SU-DHL-6 (cell line): ENCODE results near the gene HEXD.

Experiments used
- H2AFZ ChIP-seq: fragments of 200-600 bp; sonication (generic); 2 replicates; pipeline ENCODE4 v1.6.1; 2014; ENCODE audit warnings: low read depth, mild to moderate bottlenecking, moderate library complexity, mixed read lengths, antibody characterized with exemption, low read length; ENCODE audit not compliant: severe bottlenecking
- H3F3A ChIP-seq: fragments of 200-600 bp; shearing (Covaris generic); 2 replicates; pipeline ENCODE4 v1.6.0; 2016; ENCODE audit warnings: antibody characterized with exemption, mild to moderate bottlenecking; ENCODE audit not compliant: insufficient read depth
- H3K27ac ChIP-seq: fragments of 200-600 bp; sonication (generic); 2 replicates; pipeline ENCODE4 v1.5.1; 2016; ENCODE audit warnings: low read depth, mild to moderate bottlenecking, low read length, moderate library complexity, mixed read lengths
- H3K27me3 ChIP-seq: fragments of 200-600 bp; sonication (generic), shearing (Covaris generic); 2 replicates; pipeline ENCODE4 v1.6.0; 2014; ENCODE audit warnings: mild to moderate bottlenecking, low read length
- H3K36me3 ChIP-seq: fragments of 200-600 bp; sonication (generic); 2 replicates; pipeline ENCODE4 v1.6.1; 2014; ENCODE audit warnings: mild to moderate bottlenecking, low read length, mixed read lengths
- H3K4me2 ChIP-seq: fragments of 300-600, 200-600 bp; shearing (Covaris generic), sonication (generic); 2 replicates; pipeline ENCODE4 v1.6.0; 2014; ENCODE audit warnings: low read length, low read depth, mild to moderate bottlenecking; ENCODE audit not compliant: poor library complexity, severe bottlenecking
- H3K4me3 ChIP-seq: fragments of 200-600 bp; sonication (generic); 2 replicates; pipeline ENCODE4 v1.5.1; 2014; ENCODE audit warnings: antibody characterized with exemption, low read length, mild to moderate bottlenecking, mixed read lengths; ENCODE audit not compliant: insufficient read depth, poor library complexity, severe bottlenecking
- H3K79me2 ChIP-seq: fragments of 200-600 bp; sonication (generic); 2 replicates; pipeline ENCODE4 v1.6.1; 2014; ENCODE audit warnings: mild to moderate bottlenecking, low read length, moderate library complexity; ENCODE audit not compliant: insufficient read depth
- H3K9ac ChIP-seq: fragments of 200-600 bp; sonication (generic); 2 replicates; pipeline ENCODE4 v1.7.0; 2014; ENCODE audit warnings: mild to moderate bottlenecking, low read length
- H3K9me2 ChIP-seq: fragments of 200-600 bp; sonication (generic); replicated peaks from 2 replicates; pipeline ENCODE4 v1.6.1; 2014; ENCODE audit warnings: low read length; ENCODE audit not compliant: insufficient read depth
- H3K9me3 ChIP-seq: fragments of 200-600 bp; sonication (generic); 2 replicates; pipeline ENCODE4 v1.6.1; 2014; ENCODE audit warnings: low read length, mixed read lengths; ENCODE audit not compliant: insufficient read depth
- H4K20me1 ChIP-seq: fragments of 200-600 bp; sonication (generic); 2 replicates; pipeline ENCODE4 v1.6.1; 2014; ENCODE audit warnings: low read depth, mild to moderate bottlenecking, antibody characterized with exemption, low read length, moderate library complexity, mixed read lengths
- EZH2phosphoT487 ChIP-seq: fragments of 200-600 bp; sonication (generic), shearing (Covaris generic); conservative IDR thresholded peaks from 2 replicates; pipeline ENCODE4 v1.6.1; 2018; ENCODE audit warnings: mild to moderate bottlenecking, antibody characterized with exemption, low read length, moderate library complexity, mixed read lengths
- TF ChIP-seq, protein P1 (sequence below): fragments of 200-600 bp; sonication (generic); IDR thresholded peaks from one replicate; pipeline ENCODE4 v1.5.1; 2017; ENCODE audit warnings: antibody characterized with exemption, mild to moderate bottlenecking, low read length, moderate library complexity; ENCODE audit not compliant: insufficient read depth, poor library complexity, severe bottlenecking

Gene HEXD

DNA sequence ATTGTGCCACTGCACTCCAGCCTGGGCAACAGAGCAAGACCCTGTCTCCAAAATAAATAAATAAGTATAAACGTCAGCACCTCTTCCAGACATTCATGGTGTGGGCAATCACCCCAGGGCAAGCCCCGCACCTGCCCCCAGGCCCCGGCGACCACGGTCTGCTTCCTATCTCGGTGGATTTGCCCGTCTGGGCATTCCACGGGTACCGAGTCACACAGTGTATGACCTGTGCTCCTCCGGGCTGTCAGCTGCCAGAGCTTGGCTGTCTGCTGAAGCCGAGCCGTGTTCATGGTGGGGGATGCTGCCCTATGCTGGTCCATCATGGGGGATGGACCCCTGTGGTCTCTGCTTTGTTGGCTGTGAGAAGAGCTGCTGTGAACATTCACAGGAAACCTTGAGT is 17.0 kb downstream of the HEXD start:
- TF ChIP-seq, protein P1, sequence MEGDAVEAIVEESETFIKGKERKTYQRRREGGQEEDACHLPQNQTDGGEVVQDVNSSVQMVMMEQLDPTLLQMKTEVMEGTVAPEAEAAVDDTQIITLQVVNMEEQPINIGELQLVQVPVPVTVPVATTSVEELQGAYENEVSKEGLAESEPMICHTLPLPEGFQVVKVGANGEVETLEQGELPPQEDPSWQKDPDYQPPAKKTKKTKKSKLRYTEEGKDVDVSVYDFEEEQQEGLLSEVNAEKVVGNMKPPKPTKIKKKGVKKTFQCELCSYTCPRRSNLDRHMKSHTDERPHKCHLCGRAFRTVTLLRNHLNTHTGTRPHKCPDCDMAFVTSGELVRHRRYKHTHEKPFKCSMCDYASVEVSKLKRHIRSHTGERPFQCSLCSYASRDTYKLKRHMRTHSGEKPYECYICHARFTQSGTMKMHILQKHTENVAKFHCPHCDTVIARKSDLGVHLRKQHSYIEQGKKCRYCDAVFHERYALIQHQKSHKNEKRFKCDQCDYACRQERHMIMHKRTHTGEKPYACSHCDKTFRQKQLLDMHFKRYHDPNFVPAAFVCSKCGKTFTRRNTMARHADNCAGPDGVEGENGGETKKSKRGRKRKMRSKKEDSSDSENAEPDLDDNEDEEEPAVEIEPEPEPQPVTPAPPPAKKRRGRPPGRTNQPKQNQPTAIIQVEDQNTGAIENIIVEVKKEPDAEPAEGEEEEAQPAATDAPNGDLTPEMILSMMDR: no peak
- TF ChIP-seq EZH2phosphoT487: no peak
- H3K9me2 ChIP-seq: no peaks in the 10 kb centered on the region
- no peaks in the 10 kb centered on the region for H3K27me3 ChIP-seq
- no peaks in the 10 kb centered on the region for H3F3A ChIP-seq
- H3K9me3 ChIP-seq: no peaks in the 10 kb centered on the region
- no peaks in the 10 kb centered on the region for H4K20me1 ChIP-seq
- no peak overlapping the region for H2AFZ ChIP-seq
- no peak overlapping the region for H3K9ac ChIP-seq
- H3K79me2 ChIP-seq: no peaks in the 10 kb centered on the region
- no peaks in the 10 kb centered on the region for H3K36me3 ChIP-seq
- H3K4me3 ChIP-seq: no peak overlapping the region
- H3K27ac ChIP-seq: no peak overlapping the region
- no peak overlapping the region for H3K4me2 ChIP-seq

DNA sequence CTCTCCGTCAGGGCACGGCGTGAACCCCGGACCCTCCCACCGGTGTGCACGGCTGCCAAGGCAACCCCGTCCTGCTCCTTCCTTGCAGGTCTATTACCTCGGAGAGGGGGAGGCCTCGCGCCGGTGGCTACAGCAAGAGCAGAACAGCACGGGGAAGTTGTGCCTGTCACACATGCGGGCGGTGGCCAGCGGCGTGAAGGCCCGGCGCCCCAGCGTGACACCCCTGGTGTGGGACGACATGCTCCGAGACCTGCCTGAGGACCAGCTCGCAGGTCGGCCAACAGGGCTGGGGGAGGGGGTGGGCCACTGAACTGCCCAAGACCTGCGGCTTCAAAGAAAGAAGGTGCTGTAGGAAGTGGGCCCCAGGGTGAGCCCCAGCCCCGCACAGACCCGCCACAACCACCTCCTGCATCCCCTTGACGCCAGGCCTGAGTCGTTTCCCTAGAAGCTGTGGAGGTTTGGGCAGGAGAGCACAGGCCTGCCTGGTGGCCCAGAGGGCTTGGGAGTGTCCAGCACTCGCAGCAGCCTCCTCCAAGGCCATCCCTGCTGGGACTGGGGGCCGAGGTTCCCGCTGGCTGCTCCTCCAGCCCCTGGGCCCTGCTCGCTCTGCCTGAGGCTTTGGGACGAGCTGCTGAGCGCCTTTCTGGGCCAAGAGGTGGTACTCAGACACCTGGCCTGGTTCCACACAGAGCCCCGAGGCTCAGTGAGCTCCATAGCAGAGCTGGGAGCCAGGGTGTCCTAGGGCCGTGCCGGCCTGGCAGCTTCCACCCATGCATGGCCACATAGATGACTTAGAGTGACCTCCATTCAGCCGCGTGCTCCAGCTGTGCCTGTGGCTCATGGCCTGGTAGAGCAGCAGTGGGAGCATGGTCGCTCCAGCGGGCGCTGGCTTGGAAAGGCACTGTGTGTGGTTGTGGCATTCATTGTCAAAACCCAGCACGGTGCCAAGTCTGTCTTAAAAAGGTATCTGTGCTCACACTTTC is 17.7 kb downstream of the HEXD start:
- Histone ChIP-seq H2AFZ (no peak overlapping the region), H3K9ac (no peak overlapping the region)

DNA sequence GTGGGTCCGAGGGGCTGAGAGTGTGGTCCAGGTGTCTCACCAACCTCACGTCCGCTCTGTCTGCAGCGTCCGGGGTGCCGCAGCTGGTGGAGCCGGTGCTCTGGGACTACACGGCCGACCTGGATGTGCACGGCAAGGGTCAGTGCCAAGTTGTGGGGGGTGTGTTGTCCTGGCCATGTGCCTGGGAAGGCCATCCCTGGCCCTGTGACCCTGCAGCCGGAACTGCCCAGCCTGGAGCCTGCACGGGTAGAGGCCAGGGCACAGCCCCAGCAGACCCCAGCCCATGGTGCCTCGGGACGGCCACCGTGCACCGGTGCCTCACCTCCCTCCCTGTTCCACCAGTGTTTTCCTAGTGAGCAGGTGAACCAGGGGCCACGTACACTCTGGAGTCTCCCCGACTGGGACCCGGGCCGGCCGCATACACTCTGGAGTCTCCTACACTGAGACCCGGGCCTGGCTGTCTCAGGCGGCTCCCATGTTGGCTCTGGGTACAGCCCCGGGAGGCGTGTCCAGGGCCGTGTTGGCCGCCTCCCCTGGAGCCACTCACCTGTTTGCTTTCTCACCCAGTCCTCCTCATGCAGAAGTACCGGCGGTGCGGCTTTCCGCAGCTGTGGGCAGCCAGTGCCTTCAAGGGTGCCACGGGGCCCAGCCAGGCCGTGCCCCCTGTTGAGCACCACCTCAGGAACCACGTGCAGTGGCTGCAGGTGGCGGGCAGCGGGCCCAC is 18.6 kb downstream of the HEXD start:
- Histone ChIP-seq H3K27me3 (no peaks in the 10 kb centered on the region), H3K36me3 (no peaks in the 10 kb centered on the region), H3K9ac (no peak overlapping the region), H4K20me1 (no peaks in the 10 kb centered on the region), H3K79me2 (no peaks in the 10 kb centered on the region), H3K9me2 (no peaks in the 10 kb centered on the region), H3K4me2 (no peak overlapping the region), H2AFZ (no peak overlapping the region), H3F3A (peaks cover 14% of the 10 kb centered on the region), H3K9me3 (no peaks in the 10 kb centered on the region), H3K27ac (no peak overlapping the region), H3K4me3 (no peak overlapping the region)
- TF ChIP-seq, protein P1: no peak
- TF ChIP-seq EZH2phosphoT487: no peak

More for the DNA sequence above, 17.7 kb downstream of the HEXD start:
- no peaks in the 10 kb centered on the region for H3K36me3 ChIP-seq
- no peaks in the 10 kb centered on the region for H3K9me3 ChIP-seq
- no peaks in the 10 kb centered on the region for H3K79me2 ChIP-seq
- H4K20me1 ChIP-seq: no peaks in the 10 kb centered on the region
- no peak overlapping the region for H3K4me3 ChIP-seq
- no peak for TF ChIP-seq EZH2phosphoT487
- TF ChIP-seq, protein P1: no peak
- H3K9me2 ChIP-seq: no peaks in the 10 kb centered on the region
- no peaks in the 10 kb centered on the region for H3K27me3 ChIP-seq
- no peak overlapping the region for H3K4me2 ChIP-seq
- H3K27ac ChIP-seq: no peak overlapping the region
- peaks cover 5% of the 10 kb centered on the region; the same call in 1 of the 2 replicates for H3F3A ChIP-seq
